GM12878 (cell line): ENCODE measurements around the gene UNC13B. TPM values are rescaled to one million over a fixed set of nuclear protein-coding genes. Genes with fewer than 3 reads are reported as not detected.

Experiments
- ATAC-seq: fragments of 200-7000 bp; cut with Tn5 transposase; 3 replicates; pipeline ENCODE4 v1.9.1; 2020; ENCODE audit warnings: mild to moderate bottlenecking, moderate library complexity
- BruUV-seq: library from RNA; stranded (reverse); fragments of 400-500 nt; replicated peaks from 2 replicates; lab custom pipeline; 2021; lab: Mats Ljungman, UMichigan
- CTCF ChIA-PET: fragments of 300-600 bp; sonication (Branson Sonifier 250); formaldehyde crosslinking; extraction: SDS; loops from one replicate; lab custom pipeline; 2021; ENCODE audit warnings: inconsistent platforms; lab: Yijun Ruan, JAX
- POLR2A ChIA-PET: fragments of 350-600 bp; formaldehyde crosslinking; extraction: SDS; loops from one replicate; lab custom pipeline; 2021; ENCODE audit warnings: inconsistent platforms; lab: Charles Lee
- RAD21 ChIA-PET: fragments of 300-600 bp; sonication (Branson Sonifier 250); formaldehyde crosslinking; loops from one replicate; lab custom pipeline; 2023; ENCODE audit warnings: antibody characterized with exemption; ENCODE audit not compliant: unreplicated experiment; lab: Charles Lee
- SMC1A ChIA-PET: fragments of 300-600 bp; sonication (Branson Sonifier 250); formaldehyde crosslinking; loops from one replicate; lab custom pipeline; 2023; ENCODE audit not compliant: unreplicated experiment, uncharacterized antibody; lab: Charles Lee
- DNase-seq: peaks from one replicate; pipeline ENCODE4 v3.0.0-alpha.2; 2011; ENCODE audit warnings: low read depth, low spot score
- FAIRE-seq: peaks from 3 replicates; lab custom pipeline; 2011; peaks lifted over from hg19 to GRCh38; lab: Jason Lieb, UNC
- H2AFZ ChIP-seq: 2 replicates; pipeline ENCODE4 v1.6.0; 2011; ENCODE audit warnings: low read depth, low read length, control low read depth; ENCODE audit not compliant: control insufficient read depth
- H3K27ac ChIP-seq: 2 replicates; pipeline ENCODE4 v1.5.1; 2011; ENCODE audit warnings: control low read depth; ENCODE audit not compliant: control insufficient read depth, insufficient read depth
- H3K27me3 ChIP-seq, 2 experiments: replicated peaks in 1 of 2; 2 replicates each; pipeline versions ENCODE4 v1.6.0 to v1.6.1; 2011; ENCODE audit warnings: low read length in 1 of 2; ENCODE audit not compliant: control insufficient read depth in 2 of 2, insufficient read depth in 2 of 2
- H3K36me3 ChIP-seq, 2 experiments: 2 replicates each; pipeline ENCODE4 v1.5.1; 2011; ENCODE audit warnings: low read length in 1 of 2; ENCODE audit not compliant: control insufficient read depth in 2 of 2, insufficient read depth in 2 of 2
- H3K4me1 ChIP-seq: 2 replicates; pipeline ENCODE4 v1.6.1; 2011; ENCODE audit warnings: mild to moderate bottlenecking, low read length, moderate library complexity, mixed read lengths; ENCODE audit not compliant: control insufficient read depth, insufficient read depth
- H3K4me2 ChIP-seq: 2 replicates; pipeline ENCODE4 v1.6.0; 2011; ENCODE audit warnings: control low read depth; ENCODE audit not compliant: control insufficient read depth, insufficient read depth
- H3K4me3 ChIP-seq: fragments of 200-600 bp; sonication (generic); 2 replicates; pipeline ENCODE4 v1.5.1; 2016
- H3K79me2 ChIP-seq: 2 replicates; pipeline ENCODE4 v1.6.0; 2011; ENCODE audit warnings: low read length; ENCODE audit not compliant: control insufficient read depth, insufficient read depth
- H3K9ac ChIP-seq: 2 replicates; pipeline ENCODE4 v1.8.0; 2011; ENCODE audit warnings: low read length, control low read depth, mixed read lengths; ENCODE audit not compliant: control insufficient read depth, insufficient read depth
- H3K9me3 ChIP-seq: replicated peaks from 3 replicates; pipeline ENCODE4 v1.5.1; 2011; ENCODE audit warnings: mild to moderate bottlenecking, low read length; ENCODE audit not compliant: control insufficient read depth, insufficient read depth
- H4K20me1 ChIP-seq: 2 replicates; pipeline ENCODE4 v1.6.0; 2011; ENCODE audit not compliant: control insufficient read depth, insufficient read depth
- ETV6 ChIP-seq, 2 experiments: fragments of 450-650 bp in 1 of 2; IDR thresholded peaks in 1 of 2; conservative IDR thresholded peaks in 1 of 2; 2 replicates each; pipeline ENCODE4 v1.6.1; 2014; ENCODE audit warnings: antibody characterized with exemption in 1 of 2, borderline replicate concordance in 1 of 2, low read depth in 1 of 2, mild to moderate bottlenecking in 1 of 2, moderate library complexity in 1 of 2
- FOS ChIP-seq: IDR thresholded peaks from 3 replicates; pipeline ENCODE4 v1.6.1; 2011; ENCODE audit warnings: borderline replicate concordance; ENCODE audit not compliant: insufficient read length; ENCODE audit errors: extremely low read depth
- IKZF1 ChIP-seq: fragments of 450-650 bp; conservative IDR thresholded peaks from 2 replicates; pipeline ENCODE4 v1.6.1; 2017; ENCODE audit warnings: antibody characterized with exemption, mild to moderate bottlenecking
- IRF4 ChIP-seq: IDR thresholded peaks from 2 replicates; pipeline ENCODE4 v1.6.1; 2011; ENCODE audit warnings: low read depth, low read length
- PAX8 ChIP-seq: fragments of 450-650 bp; IDR thresholded peaks from 2 replicates; pipeline ENCODE4 v1.6.1; 2017; ENCODE audit warnings: mild to moderate bottlenecking, moderate library complexity
- POU2F2 ChIP-seq: IDR thresholded peaks from 3 replicates; pipeline ENCODE4 v1.6.1; 2011; ENCODE audit warnings: low read depth, mild to moderate bottlenecking, low read length, borderline replicate concordance
- SMARCA5 ChIP-seq: fragments of 450-650 bp; IDR thresholded peaks from 2 replicates; pipeline ENCODE4 v1.6.1; 2017; ENCODE audit warnings: mild to moderate bottlenecking
- TCF3 ChIP-seq: IDR thresholded peaks from 2 replicates; pipeline ENCODE4 v1.6.1; 2012; ENCODE audit warnings: low read depth, mild to moderate bottlenecking, low read length, borderline replicate concordance; ENCODE audit not compliant: insufficient read depth
- USF1 ChIP-seq: IDR thresholded peaks from 2 replicates; pipeline ENCODE4 v1.6.1; 2011; ENCODE audit warnings: borderline replicate concordance, low read depth, mild to moderate bottlenecking, moderate library complexity, mixed read lengths, low read length; ENCODE audit not compliant: insufficient read depth; ENCODE audit errors: extremely low read length
- ZNF687 ChIP-seq: fragments of 450-650 bp; IDR thresholded peaks from 2 replicates; pipeline ENCODE4 v1.6.1; 2017; ENCODE audit warnings: mild to moderate bottlenecking, moderate library complexity
- WGBS: methylation state at CpG from one replicate; pipeline ENCODE4 v1.1.6; 2016; ENCODE audit warnings: low lambda C conversion rate; ENCODE audit not compliant: insufficient replicate concordance, insufficient coverage; ENCODE audit errors: missing lambda C conversion rate; 5-methylcytosine and 5-hydroxymethylcytosine counted together
- in situ Hi-C: fragments of 300-500 bp; cut with MboI; formaldehyde crosslinking; loops from 9 replicates; pipeline ENCODE4 v1.14.3; 2018; ENCODE audit warnings: mixed read lengths
- intact Hi-C: fragments of 100-400 bp; cut with micrococcal nuclease; formaldehyde crosslinking; loops from one replicate; pipeline ENCODE4 v1.14.2; 2022; ENCODE audit not compliant: unreplicated experiment
- polyA plus RNA-seq, 11 experiments: library from polyadenylated mRNA; depleted of rRNA in 4 of 11; unstranded in 6 of 11; stranded (reverse) in 5 of 11; fragments of >200 nt; fragmentation: Nextera tagmentation in 4 of 11; fragmentation: Illumina TruSeq in 1 of 11; extraction: Ambion mirVana in 4 of 11; extraction: Trizol in 1 of 11; gene quantifications; 1 replicate in 1 of 11; 2 replicates in 10 of 11; pipeline versions ENCODE4 v1.2.1 to v1.2.3, GENCODE V29; 2011 to 2016; ENCODE audit warnings: inconsistent platforms in 2 of 11, missing spikeins in 2 of 11, low read depth in 1 of 11
- total RNA-seq, 4 experiments: library from RNA; depleted of rRNA in 3 of 4; stranded (reverse); fragments of >200 nt in 3 of 4; fragmentation: Illumina TruSeq in 1 of 4; extraction: Trizol in 1 of 4; gene quantifications; 2 replicates each; pipeline versions ENCODE4 v1.2.1 to v1.2.3, GENCODE V29; 2013 to 2021

UNC13B gene
- total and polyA plus RNA-seq, 10 of the 15 experiments (the other 5 are each of a cell fraction or from before 2014, with no cell fraction given), result under 0.01 to 0.42 (median 0.06) TPM; not detected in 4

GRCh38 chr9:35190203-35190602 lies 28.4 kb downstream of the UNC13B start:
- no peaks in the 10 kb centered on the region for H3K4me1 ChIP-seq
- ChIA-PET CTCF (no interaction called here), RAD21 (no interaction called here), SMC1A (no interaction called here), POLR2A (no interaction called here)
- H3K9me3 ChIP-seq, result peaks cover 2% of the 10 kb centered on the region; the same call in 1 of the 3 replicates
- FAIRE-seq (no peak), ATAC-seq (no peak), DNase-seq (no peak)
- H3K36me3 ChIP-seq, result no peaks in the 10 kb centered on the region
- no peak for TF ChIP-seq IKZF1
- H3K9ac ChIP-seq, result no peak overlapping the region
- intact Hi-C loops (no loop called here), in situ Hi-C loops (no loop called here)
- WGBS, result 93% methylated on average over 1 of the region's 1 CpG
- no peak overlapping the region for H2AFZ ChIP-seq
- no peaks in the 10 kb centered on the region for H4K20me1 ChIP-seq
- H3K27ac ChIP-seq, result no peak overlapping the region
- H3K27me3 ChIP-seq, result no peaks in the 10 kb centered on the region; a peak in 1 of 4 replicates
- BruUV-seq, result no TSS peak
- H3K4me3 ChIP-seq, result no peak overlapping the region
- H3K79me2 ChIP-seq, result no peaks in the 10 kb centered on the region
- H3K4me2 ChIP-seq, result no peak overlapping the region

- in situ Hi-C loops (no loop called here), intact Hi-C loops (no loop called here)
- Histone ChIP-seq H4K20me1 (no peaks in the 10 kb centered on the region), H2AFZ (no peak overlapping the region), H3K9me3 (peaks cover 2% of the 10 kb centered on the region; the same call in 1 of the 3 replicates), H3K27ac (no peak overlapping the region), H3K27me3 (no peaks in the 10 kb centered on the region), H3K4me2 (no peak overlapping the region), H3K79me2 (no peaks in the 10 kb centered on the region), H3K4me1 (no peaks in the 10 kb centered on the region), H3K4me3 (no peak overlapping the region), H3K36me3 (no peaks in the 10 kb centered on the region), H3K9ac (no peak overlapping the region)
- ATAC-seq (no peak), DNase-seq (no peak), FAIRE-seq (no peak)
- ChIA-PET CTCF (no interaction called here), RAD21 (no interaction called here), POLR2A (no interaction called here), SMC1A (no interaction called here)
- BruUV-seq, result no TSS peak
- TF ChIP-seq POU2F2 (no peak), TCF3 (no peak), ETV6 (conservative IDR thresholded peaks at IDR 0.05 in 1 of 2, IDR thresholded peaks at IDR 0.05 in 1 of 2; ENCODE audit: borderline replicate concordance in 1 of 2, low read depth in 1 of 2) (no peak), IRF4 (no peak), SMARCA5 (no peak), USF1 (no peak), PAX8 (no peak), FOS (no peak), ZNF687 (no peak)
- WGBS, result 61% methylated on average over 2 of the region's 2 CpGs
Observed at GRCh38 chr9:35191105-35191504, 29.3 kb downstream of the UNC13B start.
